Raji (cell line): Measurements from ENCODE around the gene OLFM2.

Experiments used
- POLR2A ChIP-seq: IDR thresholded peaks from 2 replicates; pipeline ENCODE4 v1.6.1; 2011; ENCODE audit warnings: low read depth, low read length, control low read depth; ENCODE audit not compliant: insufficient read depth

OLFM2 gene

GRCh38 chr19:9834726-9835506, 101.4 kb downstream of the OLFM2 start, which contains the start of gene PIN1:
TSS of gene PIN1 (plus strand) at chr19:9835318. CDS start at chr19:9835345, 27 bp downstream.
- TF ChIP-seq POLR2A, result peak; percentile 68

- no peak for TF ChIP-seq POLR2A
Observed at GRCh38 chr19:9834307-9834725, 102.0 kb downstream of the OLFM2 start.

GRCh38 chr19:9828551-9829063, 107.7 kb downstream of the OLFM2 start:
- no peak for TF ChIP-seq POLR2A

- peak; percentile 91 for TF ChIP-seq POLR2A
Observed at GRCh38 chr19:9827289-9828238, 108.8 kb downstream of the OLFM2 start, which contains the start of gene UBL5. TSS of gene UBL5 (plus strand) at chr19:9827918. CDS start at chr19:9828338, 420 bp downstream.

- no peak for TF ChIP-seq POLR2A
Observed at GRCh38 chr19:9823816-9824215, 112.5 kb downstream of the OLFM2 start.

GRCh38 chr19:9819596-9819909, 116.8 kb downstream of the OLFM2 start:
- TF ChIP-seq POLR2A, result peak; percentile 37; the same call in 1 of the 2 replicates

- TF ChIP-seq POLR2A, result peak; percentile 92
Observed at GRCh38 chr19:9818734-9819595, 117.3 kb downstream of the OLFM2 start, which contains the start of gene FBXL12. TSS of gene FBXL12 (minus strand) at chr19:9819079. CDS start at chr19:9818813, 266 bp downstream.

GRCh38 chr19:9818175-9818733, 118.1 kb downstream of the OLFM2 start:
- TF ChIP-seq POLR2A, result no peak

- TF ChIP-seq POLR2A, result no peak
Observed at GRCh38 chr19:9811139-9811538, 125.2 kb downstream of the OLFM2 start.

- TF ChIP-seq POLR2A, result no peak
Observed at GRCh38 chr19:9808855-9809824, 127.2 kb downstream of the OLFM2 start.

GRCh38 chr19:9806803-9807202, 129.5 kb downstream of the OLFM2 start:
- TF ChIP-seq POLR2A, result no peak
